Thymus (tissue), 11 donors: ENCODE results near the gene C1RL. TPM values are rescaled to one million over a fixed set of nuclear protein-coding genes. Genes with fewer than 3 reads are reported as not detected.
A peak's percentile ranks its signal among the peaks of the same experiment; 100 is the strongest.

Source experiments
- DNase-seq, 9 donors: peaks; one replicate each; pipeline ENCODE4 v3.0.0-alpha.2; 2013; ENCODE audit warnings: low spot score in 9 of 9, low read depth in 6 of 9, missing footprints in 1 of 9
- H3K27ac ChIP-seq, 2 donors: one replicate each; pipeline ENCODE4 v1.5.1; 2013; ENCODE audit warnings: control low read depth in 1 of 2, low read depth in 1 of 2, low read length in 1 of 2, mild to moderate bottlenecking in 1 of 2, moderate library complexity in 1 of 2
- H3K27me3 ChIP-seq, 2 donors: one replicate each; pipeline ENCODE4 v1.5.1; 2013; ENCODE audit warnings: low read length in 1 of 2; ENCODE audit not compliant: control insufficient read depth in 2 of 2, insufficient read depth in 1 of 2
- H3K36me3 ChIP-seq, 2 donors: one replicate each; pipeline ENCODE4 v1.5.1; 2013; ENCODE audit warnings: low read length in 1 of 2, mild to moderate bottlenecking in 1 of 2, moderate library complexity in 1 of 2; ENCODE audit not compliant: control insufficient read depth in 2 of 2, insufficient read depth in 2 of 2
- H3K4me1 ChIP-seq, 2 donors: one replicate each; pipeline ENCODE4 v1.5.1; 2013; ENCODE audit warnings: low read length in 2 of 2; ENCODE audit not compliant: control insufficient read depth in 2 of 2, insufficient read depth in 2 of 2
- H3K4me3 ChIP-seq, 2 donors: one replicate each; pipeline ENCODE4 v1.5.1; 2013; ENCODE audit warnings: low read length in 2 of 2, control low read depth in 1 of 2, mild to moderate bottlenecking in 1 of 2
- H3K9me3 ChIP-seq, 2 donors: one replicate each; pipeline ENCODE4 v1.5.1; 2013; ENCODE audit warnings: low read length in 1 of 2, mild to moderate bottlenecking in 1 of 2; ENCODE audit not compliant: control insufficient read depth in 2 of 2, insufficient read depth in 1 of 2
- WGBS: extraction: QIAGEN DNeasy Blood & Tissue Kit; methylation state at CpG from one replicate; pipeline ENCODE4 v1.1.7; 2013; 5-methylcytosine and 5-hydroxymethylcytosine counted together
- polyA plus RNA-seq: library from polyadenylated mRNA; stranded (reverse); fragments of 200-250 nt; gene quantifications from one replicate; pipeline ENCODE4 v1.2.3, GENCODE V29; 2013
- total RNA-seq: library from RNA; stranded (reverse); fragments of 120-200 nt; gene quantifications from one replicate; pipeline ENCODE4 v1.2.4, GENCODE V29; 2013
- donor health status: healthy.

The C1RL gene
- total and polyA plus RNA-seq, 2 donors, result 17.4 to 54.8 TPM

DNA sequence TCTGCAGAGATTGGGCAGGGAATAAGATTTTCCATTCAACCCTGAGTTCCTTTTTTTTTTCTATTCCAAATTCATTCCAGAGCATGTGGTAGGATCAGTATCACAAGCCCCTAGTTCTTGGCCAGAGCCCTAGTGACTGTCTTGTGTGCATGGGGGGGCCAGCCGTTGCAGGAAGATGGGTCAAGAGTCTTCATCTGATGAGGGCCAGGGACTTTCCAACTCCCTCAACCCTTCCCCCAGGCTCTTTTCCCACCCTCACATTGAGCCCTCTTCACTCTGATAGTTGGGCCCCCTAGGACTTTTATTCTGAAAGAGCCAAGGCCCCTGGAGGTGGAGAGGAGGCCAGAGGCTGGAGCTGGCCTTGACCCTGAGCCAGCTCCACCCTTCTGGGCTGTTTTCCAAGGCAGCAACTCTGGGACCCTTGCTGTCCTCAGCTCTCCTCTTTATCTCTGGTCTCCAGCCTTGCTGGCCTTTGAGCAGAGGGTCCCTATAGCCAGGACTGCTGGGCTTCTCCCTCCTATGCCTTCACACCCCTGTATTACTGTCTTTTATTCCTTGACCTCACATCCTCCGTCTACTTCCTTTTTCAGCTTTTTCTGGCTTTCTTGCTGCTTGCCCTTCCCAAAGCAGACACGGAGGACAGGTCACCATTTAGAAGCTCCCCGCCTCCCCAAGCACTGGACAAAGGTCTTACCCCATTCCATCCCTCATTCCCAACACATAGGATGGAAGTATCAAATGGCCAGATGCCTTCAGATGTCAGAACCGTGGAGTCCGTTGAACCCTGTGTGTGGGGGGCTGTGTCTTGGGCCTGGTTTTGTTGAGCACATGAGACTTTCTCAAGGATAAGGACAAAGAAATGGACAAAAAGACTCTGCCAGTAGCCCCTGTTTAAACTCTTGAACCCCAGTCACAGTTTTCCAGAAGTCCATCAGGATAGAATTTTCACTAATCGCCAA lies 14.1 kb upstream of the C1RL start:
- DNase-seq, result no peak
- H3K27me3 ChIP-seq, result no peaks in the 10 kb centered on the region
- H3K4me3 ChIP-seq, result no peak overlapping the region
- H3K9me3 ChIP-seq, result no peaks in the 10 kb centered on the region
- H3K27ac ChIP-seq, result peak overlapping the region in 1 of 2 donors; percentile 70
- no peaks in the 10 kb centered on the region for H3K36me3 ChIP-seq
- peaks cover 0 to 22% of the 10 kb centered on the region in 2 donors for H3K4me1 ChIP-seq
- 95% methylated on average over 7 of the region's 7 CpGs for WGBS

DNA sequence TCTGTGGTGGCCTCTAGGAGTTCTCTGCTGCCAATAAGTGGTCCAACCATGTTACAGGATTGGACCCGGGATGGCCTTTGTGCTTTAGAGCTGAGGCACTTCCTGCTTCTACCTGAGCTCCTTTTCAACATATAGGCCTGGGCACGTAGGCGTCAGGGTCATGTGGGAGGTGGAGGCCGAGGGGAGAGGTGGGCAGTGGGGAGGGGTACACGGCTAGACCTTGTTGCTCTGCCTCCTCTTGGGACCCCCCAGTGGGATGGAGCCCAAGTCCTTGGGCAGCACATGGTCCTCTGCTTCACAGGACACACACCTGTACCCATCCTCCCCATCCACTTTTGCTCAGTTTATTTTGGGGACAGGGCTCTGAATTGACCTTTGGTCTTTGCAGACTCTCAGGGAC lies 12.3 kb upstream of the C1RL start:
- no peak for DNase-seq
- 93% methylated on average over 5 of the region's 5 CpGs for WGBS

DNA sequence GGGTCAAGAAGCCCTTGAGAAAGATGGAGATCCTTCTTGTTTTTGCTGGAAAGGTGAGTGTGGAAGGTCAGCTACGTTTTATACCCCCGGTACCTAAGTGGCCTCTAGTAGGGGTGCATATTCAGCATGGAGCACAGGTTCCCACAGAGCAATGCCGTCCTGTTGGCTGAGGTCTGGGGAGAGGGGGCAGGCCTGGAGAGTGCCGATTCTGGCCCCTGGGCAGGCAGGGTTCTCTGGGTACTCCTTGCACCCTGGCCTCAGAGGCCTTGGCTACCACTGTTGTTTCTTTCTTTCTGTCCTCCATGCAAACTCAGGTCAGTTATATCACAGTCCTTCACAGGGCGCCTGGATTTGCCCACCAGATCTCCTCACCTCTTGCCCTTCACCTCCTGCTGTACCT lies 11.2 kb upstream of the C1RL start:
- Histone ChIP-seq H3K9me3 (no peaks in the 10 kb centered on the region), H3K27ac (no peak overlapping the region), H3K4me3 (no peak overlapping the region), H3K36me3 (peaks cover 0 to 7% of the 10 kb centered on the region in 2 donors), H3K27me3 (no peaks in the 10 kb centered on the region), H3K4me1 (peaks cover 0 to 22% of the 10 kb centered on the region in 2 donors)
- 96% methylated on average over 5 of the region's 5 CpGs for WGBS
- DNase-seq, result no peak

More for the DNA sequence above, 12.3 kb upstream of the C1RL start:
- peaks cover 0 to 22% of the 10 kb centered on the region in 2 donors for H3K4me1 ChIP-seq
- peak overlapping the region in 1 of 2 donors; percentile 70 for H3K27ac ChIP-seq
- no peak overlapping the region for H3K4me3 ChIP-seq
- no peaks in the 10 kb centered on the region for H3K27me3 ChIP-seq
- no peaks in the 10 kb centered on the region for H3K9me3 ChIP-seq
- H3K36me3 ChIP-seq, result peaks cover 0 to 7% of the 10 kb centered on the region in 2 donors

DNA sequence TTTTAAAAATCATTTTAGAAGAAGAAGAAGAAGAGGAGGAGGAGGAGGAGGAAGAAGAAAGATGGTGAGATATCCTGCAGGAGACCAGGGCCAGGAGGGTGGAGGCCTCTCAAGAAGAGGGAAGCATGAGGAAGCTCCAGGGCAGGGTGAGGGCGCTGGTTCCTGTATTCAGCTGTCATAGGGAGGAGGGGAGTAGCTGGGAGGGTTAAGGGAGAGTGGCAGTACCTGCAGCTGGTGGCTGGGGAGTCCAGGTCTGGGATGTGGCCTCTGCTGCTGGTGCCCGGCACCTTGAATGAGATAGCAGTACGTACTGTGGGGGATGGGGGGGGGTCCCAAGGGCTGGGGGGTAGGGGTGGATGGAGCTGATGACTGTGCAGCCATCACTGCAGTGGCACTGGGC lies 9.9 kb upstream of the C1RL start:
- H3K27ac ChIP-seq, result no peak overlapping the region
- no peaks in the 10 kb centered on the region for H3K27me3 ChIP-seq
- H3K4me1 ChIP-seq, result peaks cover 0 to 17% of the 10 kb centered on the region in 2 donors
- 96% methylated on average over 3 of the region's 3 CpGs for whole genome bisulfite sequencing
- H3K4me3 ChIP-seq, result no peak overlapping the region
- DNase-seq, result no peak
- no peaks in the 10 kb centered on the region for H3K9me3 ChIP-seq
- peaks cover 0 to 12% of the 10 kb centered on the region in 2 donors for H3K36me3 ChIP-seq

DNA sequence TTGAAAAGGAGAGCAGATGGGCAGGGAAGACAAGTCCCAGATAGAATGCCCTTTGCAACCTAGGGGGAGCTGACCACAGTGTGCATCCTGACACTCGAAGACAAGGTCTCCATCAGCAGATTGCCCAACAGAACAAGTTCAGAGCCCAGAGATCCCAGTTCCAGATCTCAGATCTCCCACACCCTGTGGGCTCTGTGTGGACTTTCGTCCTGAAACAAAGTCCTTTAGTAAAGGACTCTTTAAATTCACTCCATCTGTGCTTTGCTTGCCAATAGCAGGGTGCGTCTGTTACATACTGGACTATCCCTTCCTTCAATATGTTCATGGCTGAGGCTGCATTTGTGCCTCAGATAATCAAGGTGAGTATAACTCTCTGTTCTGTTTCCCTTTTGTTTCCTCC lies 8.7 kb upstream of the C1RL start:
- Histone ChIP-seq H3K27me3 (no peaks in the 10 kb centered on the region), H3K27ac (no peak overlapping the region), H3K4me3 (no peak overlapping the region), H3K36me3 (peaks cover 0 to 12% of the 10 kb centered on the region in 2 donors), H3K4me1 (peaks cover 0 to 23% of the 10 kb centered on the region in 2 donors), H3K9me3 (no peaks in the 10 kb centered on the region)
- no peak for DNase-seq
- over 99% methylated on average over 3 of the region's 3 CpGs for WGBS

DNA sequence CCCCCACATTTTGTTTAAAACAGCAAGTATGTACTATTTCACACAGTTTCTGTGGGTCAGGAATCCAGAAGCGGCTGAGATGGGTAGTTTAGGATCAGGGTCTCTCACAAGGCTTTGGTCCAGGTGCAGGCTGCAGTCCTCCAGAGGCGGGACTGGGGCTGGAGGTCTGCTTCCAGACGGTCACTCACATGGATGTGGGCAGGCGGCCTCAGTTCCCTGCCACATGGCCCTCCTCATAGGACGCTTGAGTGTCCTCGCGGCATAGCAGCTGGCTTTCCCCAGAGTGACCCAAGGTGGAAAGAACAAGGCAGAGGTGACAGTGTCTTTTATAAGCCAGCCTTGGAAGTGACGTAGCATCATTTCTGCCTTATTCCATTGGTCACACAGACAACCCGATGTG lies 7.9 kb upstream of the C1RL start:
- WGBS, result 97% methylated on average over 9 of the region's 9 CpGs
- no peak for DNase-seq
- Histone ChIP-seq H3K27ac (no peak overlapping the region), H3K9me3 (no peaks in the 10 kb centered on the region), H3K27me3 (no peaks in the 10 kb centered on the region), H3K36me3 (peaks cover 0 to 12% of the 10 kb centered on the region in 2 donors), H3K4me1 (peaks cover 0 to 16% of the 10 kb centered on the region in 2 donors), H3K4me3 (no peak overlapping the region)

DNA sequence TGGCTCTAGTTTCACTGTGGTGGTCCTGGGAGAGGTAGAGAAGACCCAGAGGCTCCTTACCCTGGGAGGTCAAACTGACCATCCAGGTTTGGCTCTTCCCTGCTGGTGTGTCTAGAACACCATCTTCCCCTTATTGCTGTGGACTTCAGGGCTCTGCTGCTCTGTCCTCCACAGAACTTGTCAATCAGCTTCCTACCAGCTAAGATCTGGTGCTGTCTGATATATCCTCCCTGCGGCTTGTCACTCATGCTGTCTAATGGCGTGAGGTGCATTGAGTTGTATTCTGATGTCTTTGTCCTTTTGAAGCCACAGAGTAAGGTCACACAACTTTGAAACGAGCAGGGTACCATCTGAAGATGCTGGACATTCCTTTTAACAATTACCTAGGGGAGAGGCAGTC lies 7.2 kb upstream of the C1RL start:
- 96% methylated on average over 3 of the region's 3 CpGs for WGBS
- Histone ChIP-seq H3K36me3 (peaks cover 0 to 12% of the 10 kb centered on the region in 2 donors), H3K27me3 (no peaks in the 10 kb centered on the region), H3K27ac (no peak overlapping the region), H3K4me3 (no peak overlapping the region), H3K9me3 (no peaks in the 10 kb centered on the region), H3K4me1 (peaks cover 0 to 11% of the 10 kb centered on the region in 2 donors)
- no peak for DNase-seq

DNA sequence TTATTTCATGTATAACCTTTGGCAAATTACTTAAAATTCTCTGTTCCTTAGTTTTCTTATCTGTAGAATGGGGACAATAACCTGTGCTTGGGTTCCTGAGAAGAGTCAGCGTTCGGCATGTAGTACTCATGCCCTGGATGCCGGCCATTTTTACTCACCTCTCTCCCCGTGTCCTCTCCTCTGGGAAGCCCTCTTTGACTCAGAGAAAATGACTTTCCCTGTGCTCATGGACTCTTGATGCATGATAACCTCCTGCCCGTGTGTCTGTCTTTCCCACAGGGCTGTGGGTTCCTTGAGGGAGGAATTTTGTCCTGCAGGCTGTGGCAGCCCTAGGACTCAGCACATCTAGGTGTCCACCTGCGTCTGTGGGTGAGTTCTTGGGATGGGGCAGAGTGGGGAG lies 5.8 kb upstream of the C1RL start:
- Histone ChIP-seq H3K36me3 (peaks cover 0 to 12% of the 10 kb centered on the region in 2 donors), H3K27ac (no peak overlapping the region), H3K4me3 (no peak overlapping the region), H3K4me1 (peaks cover 0 to 9% of the 10 kb centered on the region in 2 donors), H3K9me3 (no peaks in the 10 kb centered on the region), H3K27me3 (no peaks in the 10 kb centered on the region)
- DNase-seq, result no peak
- 97% methylated on average over 6 of the region's 6 CpGs for WGBS

DNA sequence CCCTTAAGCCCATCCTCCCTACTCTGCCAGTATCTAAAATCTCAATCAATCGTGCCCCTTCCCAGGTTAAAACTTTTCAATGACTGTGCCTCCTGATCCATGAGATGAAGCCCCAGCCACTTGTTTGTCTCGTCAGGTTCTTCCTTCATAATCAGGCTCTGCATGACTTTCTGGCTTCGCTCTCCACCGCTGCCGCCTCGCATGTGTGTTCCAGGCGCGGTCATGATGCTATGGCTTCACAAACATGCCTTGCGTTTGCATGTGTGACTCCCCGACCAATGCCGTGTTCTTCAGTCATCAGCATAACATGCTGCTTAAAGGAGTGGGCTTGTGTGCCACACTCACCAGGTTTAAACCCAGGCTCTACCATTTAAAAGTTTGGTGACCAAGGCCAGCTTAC lies 5.0 kb upstream of the C1RL start:
- Histone ChIP-seq H3K27me3 (no peaks in the 10 kb centered on the region), H3K9me3 (no peaks in the 10 kb centered on the region), H3K36me3 (peaks cover 0 to 12% of the 10 kb centered on the region in 2 donors), H3K4me1 (peaks cover 5 to 16% of the 10 kb centered on the region in 2 donors), H3K27ac (peak overlapping the region in 1 of 2 donors; percentile 13), H3K4me3 (no peak overlapping the region)
- no peak for DNase-seq
- WGBS, result 96% methylated on average over 11 of the region's 11 CpGs
